ENCODE data around the gene FGF1.
A peak's percentile ranks its signal among the peaks of the same experiment; 100 is the strongest.

FGF1 gene

DNA sequence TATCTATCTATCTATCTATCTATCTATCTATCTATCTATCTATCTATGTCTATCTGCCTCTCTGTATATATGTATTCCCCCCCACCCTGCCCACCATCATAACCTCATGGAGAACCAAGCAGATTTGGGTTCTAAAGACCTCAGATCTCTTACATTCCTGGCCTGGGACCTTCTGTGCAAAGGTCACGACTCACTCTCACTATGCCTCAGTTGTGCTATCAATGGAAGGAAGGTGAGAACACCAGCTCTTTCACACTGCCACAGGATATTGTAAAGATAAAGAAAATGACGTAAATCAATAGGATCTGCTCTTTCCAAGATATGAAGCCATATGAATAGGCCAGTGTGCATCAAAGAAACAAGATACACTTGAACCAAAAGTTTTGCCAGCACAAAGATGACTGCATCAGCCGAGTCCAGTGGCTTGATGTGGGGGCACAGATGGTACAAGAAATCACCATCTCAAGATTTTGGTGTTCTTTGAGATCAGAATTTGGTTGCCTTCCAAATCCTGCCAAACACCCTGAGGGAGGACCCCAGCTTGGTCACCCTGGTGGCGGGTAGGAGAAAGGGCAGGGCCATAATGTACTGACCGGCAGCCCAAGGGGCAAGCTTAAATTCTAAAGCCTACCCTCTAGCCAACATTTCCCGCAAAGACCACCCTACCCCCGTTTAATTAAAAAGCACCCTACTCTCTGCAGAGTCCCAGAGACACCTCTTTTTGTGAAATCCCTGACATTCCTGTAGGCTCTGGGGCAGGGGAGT is 8.4 kb upstream of the FGF1 start:
- no peaks in the 10 kb centered on the region for H3K9me3 ChIP-seq (ENCODE audit: control insufficient read depth, insufficient read depth, low read depth, low read length)
- H3K4me1 ChIP-seq (ENCODE audit: control insufficient read depth, insufficient read depth, low read length), result peaks cover 19% of the 10 kb centered on the region
- H3K36me3 ChIP-seq (ENCODE audit: control insufficient read depth, insufficient read depth, low read length), result no peaks in the 10 kb centered on the region
- no peaks in the 10 kb centered on the region for H3K27me3 ChIP-seq (ENCODE audit: control insufficient read depth, insufficient read depth, low read length)
- H3K27ac ChIP-seq (ENCODE audit: low read depth, low read length), result no peak overlapping the region
- no peak overlapping the region for H3K4me3 ChIP-seq (ENCODE audit: low read depth, low read length)
- H3K9ac ChIP-seq (ENCODE audit: low read length), result no peak overlapping the region

DNA sequence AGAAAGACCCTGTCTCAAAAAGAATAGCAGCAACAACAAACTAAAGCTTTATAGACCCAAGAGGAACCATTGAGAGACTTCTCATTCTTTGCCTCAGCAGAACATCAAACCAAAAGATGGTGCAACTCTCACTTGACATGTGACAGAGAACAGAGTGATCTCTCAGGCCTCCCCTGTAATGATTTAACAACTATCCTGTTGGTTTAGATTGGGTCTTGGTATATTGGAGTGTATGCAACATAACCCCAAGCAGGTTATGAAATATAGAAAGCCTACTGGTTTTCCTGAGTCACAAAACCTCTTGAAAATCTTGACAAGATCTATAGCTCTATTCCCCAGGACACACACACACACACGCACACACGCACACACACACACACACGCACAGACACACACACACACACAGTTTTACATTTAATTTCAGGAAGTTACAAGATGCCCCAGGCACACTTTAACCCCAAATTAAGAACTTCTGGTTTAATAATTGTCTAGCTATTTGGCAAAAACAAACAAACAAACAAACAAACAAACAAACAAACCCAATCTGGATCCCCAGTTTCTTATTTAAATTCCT is 6.5 kb upstream of the FGF1 start:
- Histone ChIP-seq H3K4me1 (ENCODE audit: control insufficient read depth, insufficient read depth, low read length) (peaks cover 21% of the 10 kb centered on the region), H3K36me3 (ENCODE audit: control insufficient read depth, insufficient read depth, low read length) (no peaks in the 10 kb centered on the region), H3K4me3 (ENCODE audit: low read depth, low read length) (no peak overlapping the region), H3K27ac (ENCODE audit: low read depth, low read length) (no peak overlapping the region), H3K9ac (ENCODE audit: low read length) (no peak overlapping the region), H3K9me3 (ENCODE audit: control insufficient read depth, insufficient read depth, low read depth, low read length) (no peaks in the 10 kb centered on the region), H3K27me3 (ENCODE audit: control insufficient read depth, insufficient read depth, low read length) (no peaks in the 10 kb centered on the region)

DNA sequence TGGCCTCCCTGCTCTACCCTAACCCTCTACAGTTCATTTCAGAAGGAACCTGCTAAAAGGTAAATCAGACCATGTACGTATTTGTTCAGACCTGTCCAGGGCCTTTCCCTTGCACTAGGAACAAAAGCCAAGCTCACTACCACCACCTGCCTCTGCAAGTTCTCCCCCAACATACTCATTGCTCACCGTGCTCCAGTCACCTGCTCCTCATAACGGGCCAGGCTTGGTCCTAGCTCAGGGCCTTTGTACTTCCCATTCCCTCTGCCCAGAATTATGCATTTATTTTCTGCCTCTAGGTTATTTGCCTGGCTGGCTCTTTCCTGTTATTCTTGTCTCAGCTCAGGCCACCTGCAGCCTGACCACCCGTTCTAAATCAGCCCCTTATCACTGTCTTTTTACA is 4.8 kb upstream of the FGF1 start:
- H3K27me3 ChIP-seq (ENCODE audit: control insufficient read depth, insufficient read depth, low read length), result no peaks in the 10 kb centered on the region
- H3K9ac ChIP-seq (ENCODE audit: low read length), result no peak overlapping the region
- no peak overlapping the region for H3K4me3 ChIP-seq (ENCODE audit: low read depth, low read length)
- H3K9me3 ChIP-seq (ENCODE audit: control insufficient read depth, insufficient read depth, low read depth, low read length), result no peaks in the 10 kb centered on the region
- no peak overlapping the region for H3K27ac ChIP-seq (ENCODE audit: low read depth, low read length)
- no peaks in the 10 kb centered on the region for H3K36me3 ChIP-seq (ENCODE audit: control insufficient read depth, insufficient read depth, low read length)
- H3K4me1 ChIP-seq (ENCODE audit: control insufficient read depth, insufficient read depth, low read length), result peaks cover 30% of the 10 kb centered on the region

DNA sequence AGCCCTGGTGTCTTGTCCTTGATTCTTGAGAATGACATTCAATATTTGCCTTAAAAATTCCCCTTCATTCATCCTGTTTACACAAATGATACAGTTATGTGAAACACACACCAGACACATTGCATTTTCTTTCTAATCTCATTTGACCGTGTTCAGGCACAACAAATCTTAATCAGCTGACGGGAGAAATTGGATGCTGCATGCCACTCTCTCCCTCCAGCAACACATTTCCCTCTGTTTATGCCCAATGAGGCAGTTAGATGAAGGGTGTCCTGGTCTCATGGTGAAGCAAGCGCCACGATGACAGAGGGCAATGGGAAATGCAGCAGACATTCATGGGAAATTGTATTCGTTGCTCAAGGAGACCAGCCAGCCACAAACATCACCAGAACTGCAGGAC is 3.2 kb upstream of the FGF1 start:
- H3K36me3 ChIP-seq (ENCODE audit: control insufficient read depth, insufficient read depth, low read length), result no peaks in the 10 kb centered on the region
- no peaks in the 10 kb centered on the region for H3K27me3 ChIP-seq (ENCODE audit: control insufficient read depth, insufficient read depth, low read length)
- no peak overlapping the region for H3K4me3 ChIP-seq (ENCODE audit: low read depth, low read length)
- peaks cover 46% of the 10 kb centered on the region for H3K4me1 ChIP-seq (ENCODE audit: control insufficient read depth, insufficient read depth, low read length)
- H3K9ac ChIP-seq (ENCODE audit: low read length), result no peak overlapping the region
- H3K9me3 ChIP-seq (ENCODE audit: control insufficient read depth, insufficient read depth, low read depth, low read length), result no peaks in the 10 kb centered on the region
- no peak overlapping the region for H3K27ac ChIP-seq (ENCODE audit: low read depth, low read length)

DNA sequence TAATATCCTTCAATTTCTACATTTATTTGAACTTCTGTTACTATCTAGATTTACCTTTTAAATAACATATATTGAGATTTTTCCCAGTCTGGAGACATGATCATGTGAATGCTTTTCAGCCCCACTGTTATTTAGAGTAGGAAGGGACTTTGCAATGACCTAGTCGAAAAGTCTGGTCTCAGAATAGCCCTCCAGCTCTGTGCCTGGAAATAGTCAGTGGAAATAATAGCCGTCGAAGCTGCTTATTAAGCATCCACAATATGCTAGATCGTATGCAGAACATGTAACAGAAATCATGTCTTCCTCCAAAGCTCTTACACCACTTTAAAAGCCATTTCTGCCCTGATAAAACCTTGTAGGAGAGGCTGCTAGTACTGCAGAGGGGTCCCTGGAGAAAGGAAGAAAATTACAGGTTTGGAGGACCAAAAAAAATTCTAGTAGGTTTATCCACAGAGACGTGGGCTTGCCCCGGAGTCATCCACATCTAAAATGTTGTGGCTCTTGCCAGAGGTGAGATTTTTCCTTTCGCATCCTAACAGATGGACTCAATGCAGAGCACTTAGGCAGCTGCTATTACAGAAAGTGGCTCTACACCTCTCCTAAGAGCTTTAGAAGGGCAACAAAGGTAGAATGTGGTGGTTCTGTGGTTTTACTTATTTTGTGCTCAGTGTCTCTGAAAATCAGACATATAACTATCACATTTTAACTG is 2.5 kb upstream of the FGF1 start:
- Histone ChIP-seq H3K4me1 (ENCODE audit: control insufficient read depth, insufficient read depth, low read length) (peaks cover 50% of the 10 kb centered on the region), H3K9ac (ENCODE audit: low read length) (no peak overlapping the region), H3K9me3 (ENCODE audit: control insufficient read depth, insufficient read depth, low read depth, low read length) (no peaks in the 10 kb centered on the region), H3K36me3 (ENCODE audit: control insufficient read depth, insufficient read depth, low read length) (no peaks in the 10 kb centered on the region), H3K4me3 (ENCODE audit: low read depth, low read length) (no peak overlapping the region), H3K27ac (ENCODE audit: low read depth, low read length) (no peak overlapping the region), H3K27me3 (ENCODE audit: control insufficient read depth, insufficient read depth, low read length) (no peaks in the 10 kb centered on the region)

DNA sequence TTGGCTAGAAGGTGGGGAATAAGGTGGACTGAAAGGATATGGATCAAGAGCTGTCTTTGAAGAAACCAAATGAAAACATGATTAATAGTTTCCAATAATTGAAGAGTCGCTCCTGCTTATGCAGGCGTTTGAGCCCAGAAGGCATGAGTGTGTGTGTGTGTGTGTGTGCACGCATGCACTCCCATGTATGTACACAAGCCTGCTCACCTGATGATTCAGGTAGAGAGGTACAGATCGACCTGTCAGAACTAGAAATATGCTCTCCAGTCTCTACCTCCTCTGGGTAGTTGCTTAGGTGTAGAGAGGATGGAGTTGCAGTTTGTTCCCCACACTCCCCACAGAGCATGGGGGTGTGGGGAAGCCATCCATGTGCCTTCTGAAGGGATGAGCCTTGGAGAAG is 1.1 kb upstream of the FGF1 start:
- H3K27ac ChIP-seq (ENCODE audit: low read depth, low read length), result no peak overlapping the region
- no peaks in the 10 kb centered on the region for H3K27me3 ChIP-seq (ENCODE audit: control insufficient read depth, insufficient read depth, low read length)
- no peaks in the 10 kb centered on the region for H3K36me3 ChIP-seq (ENCODE audit: control insufficient read depth, insufficient read depth, low read length)
- H3K9ac ChIP-seq (ENCODE audit: low read length), result no peak overlapping the region
- no peaks in the 10 kb centered on the region for H3K9me3 ChIP-seq (ENCODE audit: control insufficient read depth, insufficient read depth, low read depth, low read length)
- peaks cover 53% of the 10 kb centered on the region for H3K4me1 ChIP-seq (ENCODE audit: control insufficient read depth, insufficient read depth, low read length)
- no peak overlapping the region for H3K4me3 ChIP-seq (ENCODE audit: low read depth, low read length)

DNA sequence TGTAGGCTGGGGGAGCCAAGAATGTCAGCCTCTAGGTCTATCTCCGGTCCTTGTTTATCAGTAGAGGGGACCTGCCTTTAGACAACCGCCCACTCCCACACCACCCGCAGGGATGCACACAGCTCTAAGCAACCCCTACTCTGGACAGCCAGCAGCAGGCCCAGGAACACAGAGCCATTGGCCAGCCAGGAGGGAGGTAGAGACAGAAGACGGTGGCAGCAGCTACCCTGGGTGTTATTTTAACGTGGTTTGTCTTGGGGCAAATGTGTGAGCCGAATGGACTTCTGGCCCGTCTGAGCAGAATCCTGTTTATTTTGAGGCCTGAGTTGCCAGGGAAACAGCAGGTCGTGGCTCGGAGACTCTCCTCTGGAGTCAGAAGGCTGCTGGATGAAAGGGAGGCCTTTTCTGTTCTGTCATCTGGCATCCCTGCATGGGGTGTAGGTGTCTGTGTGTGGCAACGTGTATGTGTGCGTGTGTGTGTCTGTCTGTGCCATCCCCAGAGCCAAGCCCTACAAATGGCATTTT is 382 bp upstream of the FGF1 start:
- Histone ChIP-seq H3K9ac (ENCODE audit: low read length) (no peak overlapping the region), H3K27me3 (ENCODE audit: control insufficient read depth, insufficient read depth, low read length) (no peaks in the 10 kb centered on the region), H3K4me3 (ENCODE audit: low read depth, low read length) (no peak overlapping the region), H3K9me3 (ENCODE audit: control insufficient read depth, insufficient read depth, low read depth, low read length) (no peaks in the 10 kb centered on the region), H3K36me3 (ENCODE audit: control insufficient read depth, insufficient read depth, low read length) (no peaks in the 10 kb centered on the region), H3K27ac (ENCODE audit: low read depth, low read length) (no peak overlapping the region), H3K4me1 (ENCODE audit: control insufficient read depth, insufficient read depth, low read length) (peaks cover 53% of the 10 kb centered on the region)

DNA sequence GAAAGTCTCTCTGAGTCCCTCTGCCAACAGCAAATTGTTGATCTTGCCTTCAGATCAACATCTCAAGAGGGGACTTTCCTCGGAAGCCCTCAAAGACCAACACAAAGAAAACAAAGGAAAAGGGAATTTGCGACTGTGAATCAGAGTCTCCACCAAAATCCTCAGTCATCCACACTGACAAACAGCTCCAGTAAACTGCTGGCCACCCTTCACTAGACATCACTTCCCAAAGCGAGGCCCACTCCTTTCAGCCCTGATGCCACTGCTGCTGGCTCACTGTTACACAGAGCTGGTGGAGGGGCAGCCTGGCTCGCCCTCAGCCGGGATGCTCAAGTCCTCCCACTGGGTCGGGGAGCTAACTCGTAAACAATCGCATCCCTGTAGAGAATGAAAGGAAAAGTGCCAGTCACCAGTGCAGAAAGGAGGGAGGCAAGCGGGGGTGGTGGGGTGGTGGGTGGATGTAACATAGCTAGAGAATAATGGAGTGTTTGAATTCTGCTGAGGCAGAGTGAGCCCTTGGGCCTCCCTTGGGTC is 1.3 kb downstream of the FGF1 start:
- Histone ChIP-seq H3K27ac (ENCODE audit: low read depth, low read length) (peak overlapping the region; percentile 1; the same call in 1 of the 2 replicates), H3K9ac (ENCODE audit: low read length) (peak overlapping the region; percentile 5), H3K27me3 (ENCODE audit: control insufficient read depth, insufficient read depth, low read length) (no peaks in the 10 kb centered on the region), H3K4me1 (ENCODE audit: control insufficient read depth, insufficient read depth, low read length) (peaks cover 53% of the 10 kb centered on the region), H3K4me3 (ENCODE audit: low read depth, low read length) (no peak overlapping the region), H3K9me3 (ENCODE audit: control insufficient read depth, insufficient read depth, low read depth, low read length) (peaks cover 9% of the 10 kb centered on the region), H3K36me3 (ENCODE audit: control insufficient read depth, insufficient read depth, low read length) (no peaks in the 10 kb centered on the region; the same call in 1 of the 2 replicates)

DNA sequence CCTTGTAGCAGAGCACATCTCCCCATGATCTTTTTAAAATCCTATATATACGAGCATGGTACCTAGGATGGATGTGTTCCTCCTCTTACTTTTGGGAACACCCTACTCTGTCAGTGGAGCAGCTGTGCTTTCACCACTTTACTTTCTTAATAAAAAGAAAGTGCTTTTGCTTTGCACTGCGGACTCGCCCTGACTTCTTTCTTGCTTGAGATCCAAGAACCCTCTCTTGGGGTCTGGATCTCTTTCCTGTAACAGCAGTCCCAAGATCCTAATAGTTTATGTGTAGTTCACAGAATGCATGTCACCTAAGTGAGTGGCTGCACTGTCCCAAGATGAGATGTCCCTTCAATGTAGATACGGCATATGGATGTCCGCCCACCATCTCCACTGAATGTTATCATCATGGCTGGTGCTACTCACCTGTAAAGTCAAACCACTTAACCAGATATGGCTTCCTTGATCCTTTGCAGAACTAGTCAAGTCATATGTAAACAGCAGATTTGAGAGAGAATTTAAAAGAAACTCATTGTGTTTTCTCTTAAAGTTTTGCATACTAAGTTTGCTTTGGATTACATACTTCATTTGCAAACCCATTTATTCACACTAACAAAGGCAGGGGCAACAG is 1.9 kb downstream of the FGF1 start:
- H3K4me1 ChIP-seq (ENCODE audit: control insufficient read depth, insufficient read depth, low read length), result peaks cover 49% of the 10 kb centered on the region

DNA sequence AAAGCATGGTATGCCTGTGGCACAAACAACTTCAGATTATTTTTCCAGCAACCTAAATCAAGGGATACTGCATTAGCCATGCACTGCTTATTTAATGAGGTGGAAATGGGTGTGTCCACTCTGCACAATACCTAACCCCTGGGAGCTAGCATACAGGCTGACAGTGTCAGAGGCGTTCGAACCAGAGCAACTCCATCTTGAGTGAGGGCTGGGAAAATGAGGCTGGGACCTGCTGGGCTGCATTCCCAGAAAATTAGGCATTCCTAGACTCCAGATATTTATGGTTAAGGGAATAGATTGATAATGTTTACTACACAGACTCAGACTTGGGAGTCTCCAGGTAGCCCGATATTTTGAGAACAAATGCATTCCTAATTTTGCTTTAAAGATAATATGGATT is 2.8 kb downstream of the FGF1 start:
- Histone ChIP-seq H3K9me3 (ENCODE audit: control insufficient read depth, insufficient read depth, low read depth, low read length) (peaks cover 11% of the 10 kb centered on the region), H3K27ac (ENCODE audit: low read depth, low read length) (no peak overlapping the region), H3K4me1 (ENCODE audit: control insufficient read depth, insufficient read depth, low read length) (peaks cover 40% of the 10 kb centered on the region), H3K4me3 (ENCODE audit: low read depth, low read length) (no peak overlapping the region), H3K36me3 (ENCODE audit: control insufficient read depth, insufficient read depth, low read length) (no peaks in the 10 kb centered on the region; the same call in 1 of the 2 replicates), H3K27me3 (ENCODE audit: control insufficient read depth, insufficient read depth, low read length) (no peaks in the 10 kb centered on the region), H3K9ac (ENCODE audit: low read length) (no peak overlapping the region)

More for the DNA sequence above, 1.9 kb downstream of the FGF1 start:
- peak overlapping the region; percentile 7; the same call in 1 of the 2 replicates for H3K27ac ChIP-seq (ENCODE audit: low read depth, low read length)
- no peak overlapping the region for H3K9ac ChIP-seq (ENCODE audit: low read length)
- H3K27me3 ChIP-seq (ENCODE audit: control insufficient read depth, insufficient read depth, low read length), result no peaks in the 10 kb centered on the region
- H3K4me3 ChIP-seq (ENCODE audit: low read depth, low read length), result no peak overlapping the region
- no peaks in the 10 kb centered on the region; the same call in 1 of the 2 replicates for H3K36me3 ChIP-seq (ENCODE audit: control insufficient read depth, insufficient read depth, low read length)
- peaks cover 11% of the 10 kb centered on the region for H3K9me3 ChIP-seq (ENCODE audit: control insufficient read depth, insufficient read depth, low read depth, low read length)
